Measurements from ENCODE around the gene SOX2.
"Not testable (repeated sequence)": the region's sequence is repeated elsewhere in the genome, so short reads cannot be mapped to it uniquely, and the experiment has no call there.

Gene SOX2

DNA sequence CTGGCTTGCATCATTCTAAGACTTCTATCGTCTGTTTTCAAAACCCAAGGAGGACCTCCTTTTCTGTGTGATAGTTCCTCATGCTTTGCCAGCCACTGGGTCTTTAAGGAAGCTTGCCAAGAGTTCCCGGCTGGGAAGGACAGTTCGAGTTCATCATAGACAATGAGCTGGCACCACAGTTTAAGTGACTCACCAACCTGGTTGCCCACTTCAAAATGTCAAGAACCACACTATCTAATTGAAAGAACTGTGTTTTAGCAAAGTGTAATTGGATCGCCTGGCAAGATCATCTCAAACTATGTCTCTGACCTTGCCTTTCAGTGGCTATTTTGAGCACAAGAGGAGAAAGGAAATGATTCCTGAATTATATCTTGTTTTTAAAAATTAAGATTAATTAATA is 27.9 kb downstream of the SOX2 start:
- Histone ChIP-seq H3K27ac (ENCODE audit: low read depth, low read length) (no peak overlapping the region), H3K4me1 (ENCODE audit: insufficient read depth, low read length) (peaks cover 34% of the 10 kb centered on the region), H3K9me3 (ENCODE audit: insufficient read depth, low read depth, low read length) (no peaks in the 10 kb centered on the region), H3K9ac (ENCODE audit: low read depth, low read length) (no peak overlapping the region), H3K27me3 (ENCODE audit: insufficient read depth, low read length) (peaks cover 16% of the 10 kb centered on the region), H3K36me3 (ENCODE audit: insufficient read depth, low read length) (no peaks in the 10 kb centered on the region), H3K4me3 (ENCODE audit: low read length) (no peak overlapping the region)
- WGBS, result 86% methylated on average over 4 of the region's 4 CpGs

DNA sequence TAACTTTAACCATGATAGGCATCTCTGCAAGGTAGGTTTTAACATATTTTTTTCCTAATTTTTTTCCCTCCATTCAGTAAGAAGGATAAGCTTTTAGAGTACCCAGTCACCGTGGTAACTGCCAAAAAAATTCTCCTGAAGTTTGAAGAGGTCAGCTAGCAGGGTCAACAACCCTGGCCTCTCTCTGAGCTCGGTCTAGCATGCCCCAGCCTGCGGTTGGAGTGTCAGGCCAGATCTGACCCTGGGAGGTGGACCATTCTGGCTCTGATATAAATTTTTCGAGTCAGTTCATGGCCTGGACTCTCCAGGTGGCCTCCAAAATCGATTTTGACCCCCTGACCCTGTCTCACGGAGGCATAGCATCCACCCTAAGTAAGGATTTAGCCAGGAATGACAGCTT is 29.7 kb downstream of the SOX2 start:
- Histone ChIP-seq H3K27ac (ENCODE audit: low read depth, low read length) (no peak overlapping the region), H3K9me3 (ENCODE audit: insufficient read depth, low read depth, low read length) (no peaks in the 10 kb centered on the region), H3K27me3 (ENCODE audit: insufficient read depth, low read length) (no peaks in the 10 kb centered on the region; the same call in 1 of the 2 replicates), H3K36me3 (ENCODE audit: insufficient read depth, low read length) (no peaks in the 10 kb centered on the region), H3K9ac (ENCODE audit: low read depth, low read length) (no peak overlapping the region), H3K4me1 (ENCODE audit: insufficient read depth, low read length) (peaks cover 24% of the 10 kb centered on the region), H3K4me3 (ENCODE audit: low read length) (no peak overlapping the region)
- 32% methylated on average over 6 of the region's 6 CpGs for WGBS

DNA sequence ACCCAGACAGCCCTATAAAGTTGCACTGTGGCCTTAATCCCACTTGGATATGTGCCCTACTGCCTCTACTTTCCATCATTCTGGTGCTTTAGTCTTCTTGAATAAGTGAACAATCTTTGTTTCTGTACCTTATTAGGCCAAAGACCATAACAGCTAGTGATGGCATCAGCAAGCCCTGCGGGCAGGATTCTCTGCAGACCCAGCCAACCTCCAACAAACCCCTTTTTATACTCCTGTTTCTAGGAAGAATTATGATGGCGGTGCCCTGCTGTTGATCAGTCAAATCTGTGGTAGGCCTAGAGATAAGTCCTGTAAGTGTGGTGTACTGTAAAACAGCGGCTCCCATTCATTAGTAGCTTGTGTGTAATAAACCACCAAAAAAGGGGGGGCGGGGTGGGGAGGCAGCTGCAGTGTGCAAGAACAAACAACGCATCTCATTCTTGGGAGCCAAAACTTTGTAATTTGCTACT is 40.5 kb downstream of the SOX2 start:
- Histone ChIP-seq H3K27ac (ENCODE audit: low read depth, low read length) (no peak overlapping the region), H3K4me3 (ENCODE audit: low read length) (no peak overlapping the region), H3K4me1 (ENCODE audit: insufficient read depth, low read length) (peaks cover 49% of the 10 kb centered on the region), H3K36me3 (ENCODE audit: insufficient read depth, low read length) (no peaks in the 10 kb centered on the region), H3K27me3 (ENCODE audit: insufficient read depth, low read length) (no peaks in the 10 kb centered on the region), H3K9ac (ENCODE audit: low read depth, low read length) (no peak overlapping the region), H3K9me3 (ENCODE audit: insufficient read depth, low read depth, low read length) (no peaks in the 10 kb centered on the region)
- 92% methylated on average over 5 of the region's 5 CpGs for WGBS

DNA sequence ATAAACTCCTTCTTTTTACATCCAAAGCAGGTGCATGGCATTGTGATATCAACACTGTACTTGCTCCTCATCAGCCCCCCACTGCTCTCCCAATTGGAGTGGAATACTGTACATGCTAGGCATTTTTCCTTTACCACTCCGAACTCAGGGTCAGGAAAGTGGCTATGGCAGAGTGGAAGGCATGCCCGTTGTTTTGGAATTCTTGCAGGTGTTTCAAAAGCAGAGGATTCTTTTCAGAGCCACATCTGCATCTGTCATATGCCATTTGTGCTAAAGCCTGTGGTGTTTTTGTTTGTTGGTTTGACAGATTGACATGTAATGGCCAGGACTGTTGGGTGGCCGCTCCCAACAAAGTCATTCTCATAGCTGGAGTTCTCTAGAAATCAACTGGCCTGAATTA is 41.7 kb downstream of the SOX2 start:
- WGBS, result 61% methylated on average over 3 of the region's 3 CpGs
- Histone ChIP-seq H3K27ac (ENCODE audit: low read depth, low read length) (no peak overlapping the region), H3K4me3 (ENCODE audit: low read length) (no peak overlapping the region), H3K9ac (ENCODE audit: low read depth, low read length) (no peak overlapping the region), H3K27me3 (ENCODE audit: insufficient read depth, low read length) (no peaks in the 10 kb centered on the region), H3K9me3 (ENCODE audit: insufficient read depth, low read depth, low read length) (no peaks in the 10 kb centered on the region), H3K36me3 (ENCODE audit: insufficient read depth, low read length) (no peaks in the 10 kb centered on the region), H3K4me1 (ENCODE audit: insufficient read depth, low read length) (peaks cover 60% of the 10 kb centered on the region)

DNA sequence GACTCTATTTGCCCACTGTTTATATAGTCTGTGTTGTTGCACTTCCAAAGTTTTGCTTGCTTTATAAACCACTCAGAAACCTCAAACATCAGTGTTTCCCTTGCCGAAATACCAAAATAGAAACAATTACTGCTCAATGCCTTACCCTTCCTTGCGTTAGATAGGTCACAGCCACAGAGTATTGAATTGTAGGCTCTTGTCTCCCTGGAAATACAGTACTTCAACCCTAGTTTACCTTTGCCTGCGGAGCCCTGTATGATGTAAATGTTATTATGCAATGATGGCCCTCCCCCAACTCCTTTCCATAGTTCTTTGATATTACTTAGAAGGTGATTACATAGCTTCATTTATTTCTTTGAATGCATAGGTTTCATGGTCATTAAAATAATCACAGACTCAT is 44.2 kb downstream of the SOX2 start:
- peaks cover 64% of the 10 kb centered on the region for H3K4me1 ChIP-seq (ENCODE audit: insufficient read depth, low read length)
- no peaks in the 10 kb centered on the region for H3K9me3 ChIP-seq (ENCODE audit: insufficient read depth, low read depth, low read length)
- no peaks in the 10 kb centered on the region for H3K36me3 ChIP-seq (ENCODE audit: insufficient read depth, low read length)
- peak overlapping the region; percentile 76; the same call in 1 of the 2 replicates for H3K27ac ChIP-seq (ENCODE audit: low read depth, low read length)
- 8% methylated on average over 2 of the region's 3 CpGs for WGBS
- no peaks in the 10 kb centered on the region for H3K27me3 ChIP-seq (ENCODE audit: insufficient read depth, low read length)
- H3K4me3 ChIP-seq (ENCODE audit: low read length), result peak overlapping the region; percentile 30
- H3K9ac ChIP-seq (ENCODE audit: low read depth, low read length), result no peak overlapping the region

DNA sequence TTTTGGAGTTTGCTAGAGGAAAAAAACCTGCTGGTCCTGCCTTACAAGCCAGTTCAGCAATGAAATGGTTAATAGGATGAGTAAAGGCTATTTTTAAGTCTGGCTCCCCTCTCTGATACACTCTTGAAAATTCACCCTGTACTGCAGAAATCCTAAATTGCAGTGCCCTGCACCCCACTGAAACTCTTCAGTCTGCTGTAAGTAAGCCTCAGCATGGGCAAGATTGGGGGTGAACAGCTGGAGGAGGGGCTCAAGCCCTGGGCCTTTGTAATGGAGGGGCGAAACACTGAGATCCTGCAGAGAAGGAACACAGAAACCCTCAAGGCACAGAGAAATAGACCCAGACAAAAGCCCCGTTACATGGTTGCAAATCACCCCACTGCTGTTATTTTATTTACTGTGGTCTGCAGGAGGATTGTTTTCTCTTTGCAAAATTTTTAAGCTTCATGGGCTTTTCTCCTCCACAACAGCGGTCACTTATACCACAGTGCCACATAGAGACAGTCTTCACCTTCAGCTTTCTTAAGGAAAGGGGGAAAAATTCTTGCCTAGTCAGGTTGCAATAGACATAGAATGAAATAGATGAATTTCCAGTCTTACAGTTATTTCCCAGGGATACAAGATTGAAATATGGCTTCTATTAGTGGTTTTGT is 45.0 kb downstream of the SOX2 start:
- Histone ChIP-seq H3K36me3 (ENCODE audit: insufficient read depth, low read length) (no peaks in the 10 kb centered on the region), H3K9me3 (ENCODE audit: insufficient read depth, low read depth, low read length) (no peaks in the 10 kb centered on the region), H3K27me3 (ENCODE audit: insufficient read depth, low read length) (no peaks in the 10 kb centered on the region), H3K9ac (ENCODE audit: low read depth, low read length) (peak overlapping the region; percentile 27; the same call in 1 of the 2 replicates), H3K4me3 (ENCODE audit: low read length) (peak overlapping the region; percentile 30), H3K27ac (ENCODE audit: low read depth, low read length) (peak overlapping the region; percentile 80), H3K4me1 (ENCODE audit: insufficient read depth, low read length) (peaks cover 64% of the 10 kb centered on the region)
- 0% methylated on average over 1 of the region's 3 CpGs for WGBS

DNA sequence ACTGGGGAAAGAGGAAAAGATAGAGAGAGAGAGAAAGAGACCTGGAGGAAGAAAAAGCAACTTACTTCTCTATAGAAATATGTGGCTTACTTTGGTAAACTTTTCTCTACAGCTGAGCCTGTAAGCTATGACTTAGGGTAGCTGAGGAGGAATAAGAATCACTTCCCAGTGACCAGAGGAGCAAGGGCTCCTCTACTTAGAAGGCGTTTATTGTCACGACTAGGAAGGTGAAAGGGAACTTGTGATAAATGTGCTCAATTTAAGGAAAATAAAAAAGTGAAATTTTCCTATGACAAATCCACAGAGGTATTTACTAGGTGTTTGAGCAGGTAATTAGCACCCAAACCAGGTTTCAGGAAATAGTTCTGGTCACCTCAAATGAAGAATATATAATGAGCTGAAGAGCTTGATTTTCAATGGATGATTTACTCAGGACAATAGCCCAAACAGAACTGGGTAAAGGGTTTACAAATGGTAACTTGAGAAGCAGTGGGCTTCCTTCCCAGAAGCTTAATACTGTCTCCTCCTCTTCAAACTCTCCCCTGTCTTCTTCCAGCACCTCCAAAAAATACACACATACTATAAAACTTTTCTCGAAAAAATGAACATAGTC is 46.1 kb downstream of the SOX2 start:
- Histone ChIP-seq H3K27ac (ENCODE audit: low read depth, low read length) (peak overlapping the region; percentile 80), H3K9ac (ENCODE audit: low read depth, low read length) (no peak overlapping the region), H3K4me1 (ENCODE audit: insufficient read depth, low read length) (peaks cover 55% of the 10 kb centered on the region), H3K9me3 (ENCODE audit: insufficient read depth, low read depth, low read length) (no peaks in the 10 kb centered on the region), H3K36me3 (ENCODE audit: insufficient read depth, low read length) (no peaks in the 10 kb centered on the region), H3K4me3 (ENCODE audit: low read length) (peak overlapping the region; percentile 13; the same call in 1 of the 2 replicates), H3K27me3 (ENCODE audit: insufficient read depth, low read length) (no peaks in the 10 kb centered on the region)
- WGBS, result 8% methylated on average over 3 of the region's 3 CpGs

DNA sequence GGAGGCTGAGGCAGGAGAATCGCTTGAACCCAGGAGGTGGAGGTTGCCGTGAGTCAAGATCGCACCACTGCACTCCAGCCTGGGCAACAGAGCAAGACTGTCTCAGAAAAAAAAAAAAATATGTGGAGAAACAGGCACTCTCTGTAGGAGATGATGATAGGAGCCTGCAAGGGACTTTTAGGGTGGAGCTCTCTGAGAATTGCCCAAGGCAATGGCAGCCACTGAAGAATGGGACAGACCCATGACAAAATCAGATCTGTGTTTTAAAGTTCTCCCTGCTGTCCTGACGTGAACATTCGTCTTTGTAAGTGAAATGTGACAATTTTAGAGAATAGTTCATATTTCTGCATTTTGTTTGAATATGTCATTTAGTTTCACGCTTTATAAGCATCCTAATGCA is 50.2 kb downstream of the SOX2 start:
- 93% methylated on average over 6 of the region's 6 CpGs for WGBS
- no peak overlapping the region for H3K4me3 ChIP-seq (ENCODE audit: low read length)
- no peaks in the 10 kb centered on the region for H3K9me3 ChIP-seq (ENCODE audit: insufficient read depth, low read depth, low read length)
- H3K27me3 ChIP-seq (ENCODE audit: insufficient read depth, low read length), result no peaks in the 10 kb centered on the region
- no peak overlapping the region for H3K9ac ChIP-seq (ENCODE audit: low read depth, low read length)
- no peaks in the 10 kb centered on the region for H3K36me3 ChIP-seq (ENCODE audit: insufficient read depth, low read length)
- H3K27ac ChIP-seq (ENCODE audit: low read depth, low read length), result no peak overlapping the region
- peaks cover 27% of the 10 kb centered on the region for H3K4me1 ChIP-seq (ENCODE audit: insufficient read depth, low read length)

DNA sequence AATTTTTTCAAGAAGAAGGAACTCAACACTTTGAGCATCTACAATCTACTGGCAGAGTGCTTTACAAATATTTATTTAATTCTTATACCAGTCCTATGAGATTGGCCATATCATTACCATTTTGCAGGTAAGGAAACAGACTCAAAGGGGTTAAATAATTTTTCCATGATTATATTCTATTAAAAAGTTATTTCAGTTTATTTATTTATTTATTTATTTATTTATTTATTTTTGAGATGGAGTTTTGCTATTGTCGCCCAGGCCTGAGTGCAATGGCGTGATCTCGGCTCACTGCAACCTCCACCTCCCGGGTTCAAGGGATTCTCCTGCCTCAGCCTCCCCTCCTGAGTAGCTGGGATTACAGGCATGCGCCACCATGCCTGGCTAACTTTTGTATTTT is 52.3 kb downstream of the SOX2 start:
- H3K27me3 ChIP-seq (ENCODE audit: insufficient read depth, low read length); H3K9ac ChIP-seq (ENCODE audit: low read depth, low read length): not testable (repeated sequence)
- WGBS, result over 99% methylated on average over 5 of the region's 5 CpGs

More for the DNA sequence above, 52.3 kb downstream of the SOX2 start:
- not testable (repeated sequence) for H3K9me3 ChIP-seq (ENCODE audit: insufficient read depth, low read depth, low read length); H3K36me3 ChIP-seq (ENCODE audit: insufficient read depth, low read length); H3K27ac ChIP-seq (ENCODE audit: low read depth, low read length); H3K4me1 ChIP-seq (ENCODE audit: insufficient read depth, low read length); H3K4me3 ChIP-seq (ENCODE audit: low read length)
